ENCODE results near the gene DNMBP.

DNMBP gene, protein sequence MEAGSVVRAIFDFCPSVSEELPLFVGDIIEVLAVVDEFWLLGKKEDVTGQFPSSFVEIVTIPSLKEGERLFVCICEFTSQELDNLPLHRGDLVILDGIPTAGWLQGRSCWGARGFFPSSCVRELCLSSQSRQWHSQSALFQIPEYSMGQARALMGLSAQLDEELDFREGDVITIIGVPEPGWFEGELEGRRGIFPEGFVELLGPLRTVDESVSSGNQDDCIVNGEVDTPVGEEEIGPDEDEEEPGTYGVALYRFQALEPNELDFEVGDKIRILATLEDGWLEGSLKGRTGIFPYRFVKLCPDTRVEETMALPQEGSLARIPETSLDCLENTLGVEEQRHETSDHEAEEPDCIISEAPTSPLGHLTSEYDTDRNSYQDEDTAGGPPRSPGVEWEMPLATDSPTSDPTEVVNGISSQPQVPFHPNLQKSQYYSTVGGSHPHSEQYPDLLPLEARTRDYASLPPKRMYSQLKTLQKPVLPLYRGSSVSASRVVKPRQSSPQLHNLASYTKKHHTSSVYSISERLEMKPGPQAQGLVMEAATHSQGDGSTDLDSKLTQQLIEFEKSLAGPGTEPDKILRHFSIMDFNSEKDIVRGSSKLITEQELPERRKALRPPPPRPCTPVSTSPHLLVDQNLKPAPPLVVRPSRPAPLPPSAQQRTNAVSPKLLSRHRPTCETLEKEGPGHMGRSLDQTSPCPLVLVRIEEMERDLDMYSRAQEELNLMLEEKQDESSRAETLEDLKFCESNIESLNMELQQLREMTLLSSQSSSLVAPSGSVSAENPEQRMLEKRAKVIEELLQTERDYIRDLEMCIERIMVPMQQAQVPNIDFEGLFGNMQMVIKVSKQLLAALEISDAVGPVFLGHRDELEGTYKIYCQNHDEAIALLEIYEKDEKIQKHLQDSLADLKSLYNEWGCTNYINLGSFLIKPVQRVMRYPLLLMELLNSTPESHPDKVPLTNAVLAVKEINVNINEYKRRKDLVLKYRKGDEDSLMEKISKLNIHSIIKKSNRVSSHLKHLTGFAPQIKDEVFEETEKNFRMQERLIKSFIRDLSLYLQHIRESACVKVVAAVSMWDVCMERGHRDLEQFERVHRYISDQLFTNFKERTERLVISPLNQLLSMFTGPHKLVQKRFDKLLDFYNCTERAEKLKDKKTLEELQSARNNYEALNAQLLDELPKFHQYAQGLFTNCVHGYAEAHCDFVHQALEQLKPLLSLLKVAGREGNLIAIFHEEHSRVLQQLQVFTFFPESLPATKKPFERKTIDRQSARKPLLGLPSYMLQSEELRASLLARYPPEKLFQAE (N-terminal part only)

DNA sequence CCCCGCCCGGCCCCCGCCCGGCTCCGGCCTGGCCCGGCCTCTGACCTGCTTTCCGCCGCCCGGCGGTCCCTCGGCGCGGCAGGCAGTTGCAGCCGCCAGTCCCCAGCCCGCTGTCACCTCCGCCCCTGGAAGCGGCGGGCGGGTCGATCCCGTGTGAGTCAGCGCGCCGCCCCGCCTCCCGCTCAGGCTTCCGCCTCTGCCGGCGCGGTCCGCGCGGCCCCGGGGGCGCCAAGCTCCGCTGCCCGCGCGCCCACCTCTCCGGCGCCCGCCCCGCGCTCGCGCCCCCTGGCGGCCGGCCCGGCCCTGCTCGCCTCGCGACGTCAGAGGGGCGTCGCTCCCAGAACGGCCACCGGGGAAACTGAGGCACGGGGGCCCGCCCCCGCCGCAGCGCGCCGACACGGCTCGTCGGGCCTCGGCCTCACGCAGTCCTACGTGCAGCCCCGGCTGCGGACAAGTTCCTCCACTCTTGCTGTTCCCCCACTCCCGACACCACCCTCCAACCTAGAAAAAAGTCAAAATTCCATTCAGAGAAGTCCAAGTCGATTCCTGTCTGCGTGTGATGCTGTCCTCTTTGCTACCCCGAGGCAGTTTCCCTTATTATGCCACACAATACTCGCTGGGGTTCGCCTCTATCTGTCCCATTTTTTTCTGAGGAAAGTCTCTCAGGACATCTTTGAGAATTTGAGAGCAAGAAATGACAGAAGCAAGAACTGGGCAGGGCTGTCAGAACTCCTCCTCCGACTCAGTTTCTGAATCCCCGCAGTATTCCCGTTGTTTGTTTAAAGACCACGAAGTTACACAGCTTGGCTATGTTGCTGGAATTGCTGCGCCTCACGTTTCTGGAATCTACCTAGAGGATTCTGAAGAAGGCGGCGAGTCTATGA, at the start of gene DNMBP:
TSS of gene DNMBP (minus strand) at position 155 of the 884 bp plus-strand sequence. CDS start 37,823 bp downstream, outside the sequence.
- peak; percentile 81 to 84 for ATAC-seq (replicated peaks)
- H3K9me3 Mint-ChIP-seq, result no peaks in the 10 kb centered on the region
- H3K4me3 Mint-ChIP-seq, result peak within 1 kb of the TSS; percentile 94 to 96
- H3K27ac Mint-ChIP-seq, result peak within 1 kb of the TSS; percentile 95
- DNase-seq, result peak; percentile 78
- no peaks in the 10 kb centered on the region for H3K27me3 Mint-ChIP-seq
- peaks cover 0 to 1% of the 10 kb centered on the region in 2 donors for H3K36me3 Mint-ChIP-seq
- peaks cover 51 to 75% of the 10 kb centered on the region in 2 donors for H3K4me1 Mint-ChIP-seq

- no peak for DNase-seq
- Mint-ChIP-seq H3K4me1 (no peaks in the 10 kb centered on the region), H3K27ac (no peak overlapping the region), H3K9me3 (no peaks in the 10 kb centered on the region), H3K4me3 (no peak overlapping the region), H3K27me3 (peaks cover 8 to 11% of the 10 kb centered on the region in 2 donors), H3K36me3 (no peaks in the 10 kb centered on the region)
- no peak for ATAC-seq (replicated peaks)
Measured at GRCh38 chr10:100057948-100058347, 48.2 kb upstream of the DNMBP start.

DNA sequence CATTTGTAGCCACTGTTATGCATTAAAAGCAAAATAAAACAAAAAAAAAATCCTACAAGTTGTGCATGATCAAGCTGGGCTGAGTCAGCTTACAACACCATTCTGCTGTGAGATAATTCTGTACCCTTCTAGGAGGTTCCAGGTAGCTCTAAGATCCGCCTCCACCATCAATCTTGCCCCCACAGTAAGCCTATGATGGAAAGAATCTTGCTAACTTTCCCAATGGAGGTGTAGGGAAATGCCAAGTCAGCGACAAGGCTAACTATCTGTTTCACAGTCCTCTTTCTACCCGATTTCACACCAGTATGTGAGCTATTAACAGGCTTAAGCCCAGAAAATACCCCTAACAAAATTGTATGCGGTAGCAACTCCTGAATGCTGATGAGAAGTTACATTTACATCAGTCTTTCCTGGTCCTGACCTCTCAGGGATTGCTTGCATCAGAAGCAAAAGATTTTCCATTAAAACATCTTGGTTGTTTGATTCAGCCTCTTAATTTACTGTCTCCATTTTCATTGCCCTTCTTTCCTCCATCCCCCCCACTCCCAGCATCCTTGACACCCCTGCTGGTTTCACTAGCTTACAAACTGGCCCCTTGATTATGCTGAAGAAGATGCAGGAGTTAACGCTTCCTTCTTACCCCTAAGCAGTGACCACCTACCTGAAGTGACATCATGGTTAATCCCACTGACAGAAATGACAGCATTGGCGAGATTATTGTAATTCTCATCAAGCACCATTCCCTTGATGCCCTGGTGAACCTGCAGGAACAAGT, 44.1 kb upstream of the DNMBP start:
- Mint-ChIP-seq H3K27me3 (peaks cover 8 to 20% of the 10 kb centered on the region in 2 donors), H3K4me1 (peaks cover 0 to 9% of the 10 kb centered on the region in 2 donors), H3K27ac (peak overlapping the region; percentile 20), H3K36me3 (no peaks in the 10 kb centered on the region), H3K9me3 (no peaks in the 10 kb centered on the region), H3K4me3 (no peak overlapping the region)
- DNase-seq (no peak), ATAC-seq (replicated peaks) (no peak)

GRCh38 chr10:100046021-100046486, 36.3 kb upstream of the DNMBP start:
- DNase-seq (peak; percentile 53), ATAC-seq (replicated peaks) (peak; percentile 93 to 94)
- Mint-ChIP-seq H3K27ac (no peak overlapping the region), H3K36me3 (no peaks in the 10 kb centered on the region), H3K27me3 (peaks cover 3 to 4% of the 10 kb centered on the region in 2 donors), H3K4me1 (peaks cover 4 to 26% of the 10 kb centered on the region in 2 donors), H3K4me3 (no peak overlapping the region), H3K9me3 (no peaks in the 10 kb centered on the region)

GRCh38 chr10:100045592-100045991, 35.8 kb upstream of the DNMBP start:
- no peak overlapping the region for H3K27ac Mint-ChIP-seq
- DNase-seq (no peak), ATAC-seq (replicated peaks) (no peak)
- peaks cover 3 to 4% of the 10 kb centered on the region in 2 donors for H3K27me3 Mint-ChIP-seq
- H3K4me1 Mint-ChIP-seq, result peaks cover 4 to 26% of the 10 kb centered on the region in 2 donors
- H3K36me3 Mint-ChIP-seq, result no peaks in the 10 kb centered on the region
- H3K4me3 Mint-ChIP-seq, result no peak overlapping the region
- no peaks in the 10 kb centered on the region for H3K9me3 Mint-ChIP-seq

GRCh38 chr10:100043796-100044195, 34.0 kb upstream of the DNMBP start:
- Mint-ChIP-seq H3K4me3 (no peak overlapping the region), H3K4me1 (peaks cover 7 to 17% of the 10 kb centered on the region in 2 donors), H3K9me3 (no peaks in the 10 kb centered on the region), H3K27me3 (peaks cover 0 to 3% of the 10 kb centered on the region in 2 donors), H3K36me3 (no peaks in the 10 kb centered on the region), H3K27ac (no peak overlapping the region)
- ATAC-seq (replicated peaks), result no peak
- DNase-seq, result no peak

GRCh38 chr10:100043344-100043743, 33.6 kb upstream of the DNMBP start:
- Mint-ChIP-seq H3K9me3 (no peaks in the 10 kb centered on the region), H3K4me3 (no peak overlapping the region), H3K4me1 (peaks cover 12 to 22% of the 10 kb centered on the region in 2 donors), H3K27me3 (peaks cover 0 to 3% of the 10 kb centered on the region in 2 donors), H3K27ac (no peak overlapping the region), H3K36me3 (no peaks in the 10 kb centered on the region)
- DNase-seq (no peak), ATAC-seq (replicated peaks) (no peak)

DNA sequence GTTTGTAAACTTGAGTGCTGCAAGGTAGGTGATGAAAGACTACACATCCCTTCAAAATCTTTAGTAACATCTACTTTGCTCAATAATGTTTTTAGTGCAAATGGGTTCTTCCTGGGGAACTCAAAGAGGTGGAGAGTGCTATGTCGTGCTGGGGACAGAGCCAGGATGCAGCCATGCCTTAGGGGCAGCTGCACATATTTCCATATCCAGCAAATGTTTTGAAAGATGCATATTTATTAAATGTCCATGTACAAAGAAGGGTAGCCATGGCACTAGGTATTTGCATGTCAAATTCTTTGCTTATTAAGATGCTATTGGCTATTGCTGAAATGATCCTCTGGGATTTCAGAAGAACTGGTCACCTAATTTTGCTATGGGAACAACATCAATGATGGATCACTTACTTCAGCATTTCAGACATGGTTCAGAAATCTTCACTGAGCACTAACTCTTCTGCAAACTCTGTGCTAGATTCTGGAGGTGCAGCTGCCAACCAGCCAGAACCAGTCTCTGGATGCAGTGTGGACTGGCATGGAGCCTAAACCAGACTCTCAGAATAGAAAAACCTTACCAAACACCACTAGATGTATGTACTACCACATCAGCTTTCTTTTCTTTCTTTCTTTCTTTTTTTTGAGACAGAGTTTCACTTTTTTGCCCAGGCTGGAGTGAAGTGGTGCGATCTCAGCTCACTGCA, 31.7 kb upstream of the DNMBP start:
- no peaks in the 10 kb centered on the region for H3K9me3 Mint-ChIP-seq
- H3K4me1 Mint-ChIP-seq, result peaks cover 13 to 28% of the 10 kb centered on the region in 2 donors
- no peak overlapping the region for H3K4me3 Mint-ChIP-seq
- DNase-seq (no peak), ATAC-seq (replicated peaks) (no peak)
- peaks cover 0 to 6% of the 10 kb centered on the region in 2 donors for H3K27me3 Mint-ChIP-seq
- H3K36me3 Mint-ChIP-seq, result no peaks in the 10 kb centered on the region
- no peak overlapping the region for H3K27ac Mint-ChIP-seq

DNA sequence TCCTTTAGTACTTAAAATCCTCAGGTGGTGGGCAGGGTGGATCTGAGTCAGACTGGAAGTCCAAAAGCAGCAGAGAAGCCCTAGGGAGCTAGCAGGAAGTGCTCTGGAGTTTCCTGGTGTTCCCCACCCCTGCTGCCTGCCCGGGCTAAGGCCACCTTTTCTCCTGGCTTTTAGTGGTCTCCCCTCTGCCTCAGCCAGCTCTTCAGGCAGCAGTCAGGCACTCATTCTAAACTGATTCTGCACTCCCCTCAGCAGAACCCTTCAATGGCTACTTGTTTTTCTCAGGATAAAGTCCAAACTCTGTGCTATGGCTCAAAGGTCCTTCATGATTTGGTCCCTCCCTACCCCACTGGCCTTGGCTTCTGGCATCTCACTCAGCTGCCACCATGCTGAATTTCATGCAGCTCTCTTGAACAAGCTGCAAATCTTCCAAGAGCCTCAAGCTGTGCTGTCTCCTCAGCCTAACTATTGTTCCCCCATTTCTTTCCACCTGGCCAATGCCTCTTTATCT, 28.9 kb upstream of the DNMBP start:
- no peak for DNase-seq
- Mint-ChIP-seq H3K36me3 (no peaks in the 10 kb centered on the region), H3K4me1 (peaks cover 9 to 12% of the 10 kb centered on the region in 2 donors), H3K4me3 (no peak overlapping the region), H3K27me3 (peaks cover 0 to 6% of the 10 kb centered on the region in 2 donors), H3K9me3 (no peaks in the 10 kb centered on the region), H3K27ac (no peak overlapping the region)
- ATAC-seq (replicated peaks), result peak in 1 of 2 donors; percentile 53

GRCh38 chr10:100037758-100038315, 28.1 kb upstream of the DNMBP start:
- Mint-ChIP-seq H3K4me1 (peaks cover 9 to 11% of the 10 kb centered on the region in 2 donors), H3K4me3 (no peak overlapping the region), H3K9me3 (no peaks in the 10 kb centered on the region), H3K27ac (no peak overlapping the region), H3K36me3 (no peaks in the 10 kb centered on the region), H3K27me3 (peaks cover 0 to 6% of the 10 kb centered on the region in 2 donors)
- ATAC-seq (replicated peaks), result no peak
- DNase-seq, result no peak

- DNase-seq (no peak), ATAC-seq (replicated peaks) (no peak)
- H3K4me3 Mint-ChIP-seq, result no peak overlapping the region
- H3K4me1 Mint-ChIP-seq, result peaks cover 9 to 11% of the 10 kb centered on the region in 2 donors
- H3K27me3 Mint-ChIP-seq, result peaks cover 0 to 6% of the 10 kb centered on the region in 2 donors
- H3K27ac Mint-ChIP-seq, result no peak overlapping the region
- H3K36me3 Mint-ChIP-seq, result no peaks in the 10 kb centered on the region
- H3K9me3 Mint-ChIP-seq, result no peaks in the 10 kb centered on the region
Measured at GRCh38 chr10:100036850-100037249, 27.1 kb upstream of the DNMBP start.

Data from stimulated activated naive B cell treated with anti-CD40 and anti-IgM and Interleukin-4, amounts not matched to agents 10 μg/mL and 1 μg/mL and 100 μg/mL, for 72 hours (primary cell).